Astrocyte (in vitro differentiated cells and primary cell): ENCODE results near the gene ESPL1. TPM values are rescaled to one million over a fixed set of nuclear protein-coding genes. Genes with fewer than 3 reads are reported as not detected.

Experiments used
- DNase-seq: peaks from one replicate; pipeline ENCODE4 v3.0.0-alpha.2; 2010; ENCODE audit warnings: low read depth
- FAIRE-seq: peaks from 2 replicates; lab custom pipeline; 2011; peaks lifted over from hg19 to GRCh38; lab: Jason Lieb, UNC
- H2AFZ ChIP-seq: 2 replicates; pipeline ENCODE4 v1.6.0; 2012; ENCODE audit warnings: low read depth, low read length, inconsistent platforms
- H3K27ac ChIP-seq: 2 replicates; pipeline ENCODE4 v1.5.1; 2011; ENCODE audit warnings: low read depth, low read length, inconsistent platforms
- H3K27me3 ChIP-seq: 2 replicates; pipeline ENCODE4 v1.6.0; 2011; ENCODE audit warnings: low read length, inconsistent platforms; ENCODE audit not compliant: insufficient read depth
- H3K36me3 ChIP-seq: 2 replicates; pipeline ENCODE4 v1.5.1; 2011; ENCODE audit warnings: low read length, inconsistent platforms; ENCODE audit not compliant: insufficient read depth
- H3K4me1 ChIP-seq: 2 replicates; pipeline ENCODE4 v1.5.1; 2011; ENCODE audit warnings: low read length, inconsistent platforms; ENCODE audit not compliant: insufficient read depth
- H3K4me2 ChIP-seq: 2 replicates; pipeline ENCODE4 v1.6.0; 2012; ENCODE audit warnings: low read length, inconsistent platforms
- H3K4me3 ChIP-seq: 2 replicates; pipeline ENCODE4 v1.5.1; 2011; ENCODE audit warnings: low read depth, mild to moderate bottlenecking, low read length, inconsistent platforms; ENCODE audit not compliant: insufficient read depth
- H3K79me2 ChIP-seq: 2 replicates; pipeline ENCODE4 v1.6.0; 2012; ENCODE audit warnings: mild to moderate bottlenecking, low read length, inconsistent platforms; ENCODE audit not compliant: insufficient read depth
- H3K9ac ChIP-seq: 2 replicates; pipeline ENCODE4 v1.6.0; 2012; ENCODE audit warnings: mild to moderate bottlenecking, low read length, inconsistent platforms
- H3K9me3 ChIP-seq: 2 replicates; pipeline ENCODE4 v1.5.1; 2012; ENCODE audit warnings: low read depth, mild to moderate bottlenecking, low read length, inconsistent platforms; ENCODE audit not compliant: insufficient read depth
- H4K20me1 ChIP-seq: 2 replicates; pipeline ENCODE4 v1.6.0; 2012; ENCODE audit warnings: low read length, inconsistent platforms; ENCODE audit not compliant: insufficient read depth
- H3K27ac Mint-ChIP-seq: one replicate; pipeline ENCODE4 v1.8.0; 2021; ENCODE audit warnings: mild to moderate bottlenecking, mixed read lengths; ENCODE audit not compliant: unreplicated experiment
- H3K27me3 Mint-ChIP-seq: one replicate; pipeline ENCODE4 v1.8.0; 2021; ENCODE audit warnings: low read depth, mixed read lengths; ENCODE audit not compliant: unreplicated experiment
- H3K36me3 Mint-ChIP-seq: one replicate; pipeline ENCODE4 v1.8.0; 2021; ENCODE audit warnings: low read depth, mixed read lengths; ENCODE audit not compliant: unreplicated experiment
- H3K4me1 Mint-ChIP-seq: one replicate; pipeline ENCODE4 v1.8.0; 2021; ENCODE audit warnings: low read depth, mixed read lengths; ENCODE audit not compliant: unreplicated experiment
- H3K4me3 Mint-ChIP-seq: one replicate; pipeline ENCODE4 v1.8.0; 2021; ENCODE audit warnings: mild to moderate bottlenecking, moderate library complexity, mixed read lengths; ENCODE audit not compliant: unreplicated experiment
- H3K9me3 Mint-ChIP-seq: one replicate; pipeline ENCODE4 v1.8.0; 2021; ENCODE audit warnings: mild to moderate bottlenecking, mixed read lengths; ENCODE audit not compliant: unreplicated experiment
- CTCF ChIP-seq: IDR thresholded peaks from 2 replicates; pipeline ENCODE4 v1.5.1; 2011; ENCODE audit warnings: low read depth, mild to moderate bottlenecking, inconsistent platforms, low read length, moderate library complexity; ENCODE audit not compliant: insufficient read depth
- EZH2 ChIP-seq: IDR thresholded peaks from 2 replicates; pipeline ENCODE4 v1.6.1; 2012; ENCODE audit warnings: mild to moderate bottlenecking, low read length, inconsistent platforms; ENCODE audit not compliant: insufficient read depth
- total RNA-seq: library from RNA; stranded (reverse); gene quantifications from 2 replicates; pipeline ENCODE4 v1.2.1, GENCODE V29; 2021

The ESPL1 gene
- total RNA-seq, 1 donor from 2014 or later: 2.0 TPM

GRCh38 chr12:53324779-53325510, 56.8 kb downstream of the ESPL1 start:
- peak overlapping the region; percentile 69 for H3K27ac ChIP-seq
- H3K4me1 ChIP-seq: peaks cover 20% of the 10 kb centered on the region
- H3K36me3 Mint-ChIP-seq: no peaks in the 10 kb centered on the region
- H3K4me3 ChIP-seq: peak overlapping the region; percentile 62
- DNase-seq: peak; percentile 71
- H3K79me2 ChIP-seq: peaks cover 10% of the 10 kb centered on the region
- peak overlapping the region; percentile 87 for H2AFZ ChIP-seq
- no peaks in the 10 kb centered on the region for H3K9me3 ChIP-seq
- TF ChIP-seq EZH2 (no peak), CTCF (peak; percentile 31)
- no peaks in the 10 kb centered on the region for H3K9me3 Mint-ChIP-seq
- H3K36me3 ChIP-seq: no peaks in the 10 kb centered on the region
- no peak for FAIRE-seq
- H3K4me2 ChIP-seq: peak overlapping the region; percentile 85
- no peaks in the 10 kb centered on the region for H4K20me1 ChIP-seq
- peaks cover 16% of the 10 kb centered on the region for H3K4me1 Mint-ChIP-seq
- peaks cover 3% of the 10 kb centered on the region for H3K27me3 ChIP-seq
- H3K27me3 Mint-ChIP-seq: peaks cover 31% of the 10 kb centered on the region
- peak overlapping the region; percentile 73 for H3K4me3 Mint-ChIP-seq
- peak overlapping the region; percentile 77 for H3K9ac ChIP-seq
- H3K27ac Mint-ChIP-seq: peak overlapping the region; percentile 80

- peak overlapping the region; percentile 77 for H3K9ac ChIP-seq
- H3K36me3 ChIP-seq: no peaks in the 10 kb centered on the region
- peaks cover 3% of the 10 kb centered on the region for H3K27me3 ChIP-seq
- peak overlapping the region; percentile 62 for H3K4me3 ChIP-seq
- H3K27me3 Mint-ChIP-seq: peaks cover 35% of the 10 kb centered on the region
- H3K4me3 Mint-ChIP-seq: no peak overlapping the region
- no peaks in the 10 kb centered on the region for H3K9me3 Mint-ChIP-seq
- peak overlapping the region; percentile 85 for H3K4me2 ChIP-seq
- peaks cover 16% of the 10 kb centered on the region for H3K4me1 ChIP-seq
- H3K27ac ChIP-seq: no peak overlapping the region
- FAIRE-seq: no peak
- no peaks in the 10 kb centered on the region for H3K9me3 ChIP-seq
- TF ChIP-seq CTCF: no peak
- TF ChIP-seq EZH2: no peak
- peak overlapping the region; percentile 87 for H2AFZ ChIP-seq
- H3K27ac Mint-ChIP-seq: no peak overlapping the region
- H4K20me1 ChIP-seq: no peaks in the 10 kb centered on the region
- no peaks in the 10 kb centered on the region for H3K36me3 Mint-ChIP-seq
- peaks cover 4% of the 10 kb centered on the region for H3K79me2 ChIP-seq
- DNase-seq: no peak
- peaks cover 14% of the 10 kb centered on the region for H3K4me1 Mint-ChIP-seq
Observed at GRCh38 chr12:53325511-53326061, 57.5 kb downstream of the ESPL1 start.
